ENCODE data around the gene DIRAS1. TPM values are rescaled to one million over a fixed set of nuclear protein-coding genes. Genes with fewer than 3 reads are reported as not detected.

DIRAS1 gene
- total RNA-seq, 4 donors from 2014 or later: 0.32 to 4.8 (median 2.8) TPM

DNA sequence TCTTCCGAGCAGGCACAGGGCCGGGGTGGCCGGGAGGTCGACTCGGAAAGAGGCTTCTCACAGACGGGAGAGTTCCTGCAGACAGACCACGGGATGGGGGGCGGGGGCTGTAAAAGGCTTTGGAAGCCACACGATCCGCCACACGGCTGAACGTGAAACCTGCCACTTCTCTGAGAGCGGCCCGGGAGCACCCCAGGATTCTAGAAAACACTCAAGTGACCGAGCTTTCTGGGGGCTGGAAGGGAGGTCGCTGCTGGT lies 34.2 kb upstream of the DIRAS1 start:
- ATAC-seq (ENCODE audit: low FRiP score): no peak
- DNase-seq (ENCODE audit: low spot score): no peak
- TF ChIP-seq, protein P1, sequence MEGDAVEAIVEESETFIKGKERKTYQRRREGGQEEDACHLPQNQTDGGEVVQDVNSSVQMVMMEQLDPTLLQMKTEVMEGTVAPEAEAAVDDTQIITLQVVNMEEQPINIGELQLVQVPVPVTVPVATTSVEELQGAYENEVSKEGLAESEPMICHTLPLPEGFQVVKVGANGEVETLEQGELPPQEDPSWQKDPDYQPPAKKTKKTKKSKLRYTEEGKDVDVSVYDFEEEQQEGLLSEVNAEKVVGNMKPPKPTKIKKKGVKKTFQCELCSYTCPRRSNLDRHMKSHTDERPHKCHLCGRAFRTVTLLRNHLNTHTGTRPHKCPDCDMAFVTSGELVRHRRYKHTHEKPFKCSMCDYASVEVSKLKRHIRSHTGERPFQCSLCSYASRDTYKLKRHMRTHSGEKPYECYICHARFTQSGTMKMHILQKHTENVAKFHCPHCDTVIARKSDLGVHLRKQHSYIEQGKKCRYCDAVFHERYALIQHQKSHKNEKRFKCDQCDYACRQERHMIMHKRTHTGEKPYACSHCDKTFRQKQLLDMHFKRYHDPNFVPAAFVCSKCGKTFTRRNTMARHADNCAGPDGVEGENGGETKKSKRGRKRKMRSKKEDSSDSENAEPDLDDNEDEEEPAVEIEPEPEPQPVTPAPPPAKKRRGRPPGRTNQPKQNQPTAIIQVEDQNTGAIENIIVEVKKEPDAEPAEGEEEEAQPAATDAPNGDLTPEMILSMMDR (IDR thresholded peaks at IDR 0.05): no peak

DNA sequence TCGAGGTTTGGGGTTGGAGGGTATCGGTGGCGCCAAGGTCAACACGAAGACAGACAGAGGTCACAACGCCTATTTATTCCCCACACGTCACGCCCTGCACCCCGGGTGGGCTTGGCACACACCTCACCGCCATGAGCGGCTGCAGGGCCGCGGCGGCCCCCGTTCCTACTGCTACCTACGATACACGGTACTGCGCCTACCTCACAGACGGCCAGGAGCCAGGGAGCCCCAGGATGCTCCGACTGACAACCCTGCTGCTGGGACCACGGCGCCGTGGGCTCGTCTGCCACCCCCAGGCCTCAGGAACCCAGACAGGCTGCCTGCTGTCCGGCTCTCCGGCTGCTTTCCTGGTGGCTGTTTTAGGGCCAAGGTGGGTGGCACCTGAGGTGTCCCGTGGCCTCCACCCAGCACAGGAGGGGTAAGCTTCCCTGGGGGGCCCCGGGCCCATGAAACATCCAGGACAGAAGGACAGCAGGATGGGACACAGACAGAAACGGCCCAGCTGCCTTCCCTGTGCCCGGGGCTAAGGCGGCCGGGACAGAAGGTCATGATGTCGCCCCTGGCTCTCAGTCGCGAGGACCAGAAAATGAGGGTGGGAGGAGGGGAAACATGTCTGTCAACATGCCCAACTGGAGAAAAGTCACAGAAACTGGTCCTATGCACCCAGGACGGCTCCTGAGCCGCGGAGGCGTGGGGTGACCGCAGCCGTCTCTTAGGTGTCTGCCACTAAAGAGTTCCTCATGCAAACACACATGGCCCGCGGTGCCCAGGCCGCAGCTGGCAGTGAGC lies 33.7 kb upstream of the DIRAS1 start:
- ATAC-seq (ENCODE audit: low FRiP score): no peak
- DNase-seq (ENCODE audit: low spot score): no peak
- TF ChIP-seq, protein P1 (IDR thresholded peaks at IDR 0.05): no peak

DNA sequence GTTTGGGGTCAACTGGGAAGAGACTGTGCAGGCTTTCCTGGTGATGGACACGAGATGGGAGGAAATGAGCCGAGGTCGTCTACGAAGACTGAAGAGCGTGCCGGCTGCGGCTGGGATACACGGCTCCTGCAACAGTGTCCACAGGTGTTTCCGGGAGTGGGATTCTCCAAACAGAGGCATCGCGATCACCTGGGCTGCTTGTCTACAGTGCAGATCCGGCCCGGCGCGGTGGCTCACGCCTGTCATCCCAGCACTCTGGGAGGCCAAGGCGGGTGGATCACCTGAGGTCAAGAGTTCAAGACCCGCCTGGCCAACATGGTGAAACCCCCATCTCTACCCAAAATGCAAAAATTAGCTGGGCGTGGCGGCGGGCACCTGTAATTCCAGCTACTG lies 30.3 kb upstream of the DIRAS1 start:
- TF ChIP-seq, protein P1 (IDR thresholded peaks at IDR 0.05): no peak
- no peak for DNase-seq (ENCODE audit: low spot score)
- no peak for ATAC-seq (ENCODE audit: low FRiP score)

DNA sequence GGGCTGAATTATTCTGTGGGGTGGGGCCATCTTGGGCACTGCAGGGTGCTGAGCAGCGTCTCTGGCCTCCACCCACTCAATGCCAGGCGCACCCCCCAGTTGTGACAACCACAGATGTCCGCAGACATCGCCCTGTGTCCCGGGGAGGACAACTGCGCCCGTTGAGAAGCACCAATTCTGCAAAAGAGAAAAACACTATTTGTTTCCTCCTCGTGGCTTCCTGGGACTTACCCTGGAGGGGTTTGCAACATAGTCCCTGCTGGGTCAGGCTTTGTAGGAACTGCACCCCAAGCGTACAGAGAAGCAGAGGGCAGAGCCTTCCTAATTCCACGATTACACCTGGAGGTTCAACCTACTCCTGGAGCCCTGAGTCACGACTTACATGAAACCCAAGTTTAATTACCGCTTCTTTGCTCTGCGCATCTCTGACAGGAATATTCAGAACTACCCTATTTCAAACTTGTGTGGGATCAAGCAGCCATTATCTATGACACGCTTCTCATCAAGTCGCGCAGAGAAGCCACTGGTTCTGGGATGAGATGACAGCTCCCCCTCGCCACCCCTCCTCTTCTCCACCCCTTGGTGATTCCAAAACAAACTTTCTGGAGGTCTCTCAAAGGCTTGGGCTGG lies 29.8 kb upstream of the DIRAS1 start:
- TF ChIP-seq, protein P1 (IDR thresholded peaks at IDR 0.05): no peak
- ATAC-seq (ENCODE audit: low FRiP score) (no peak), DNase-seq (ENCODE audit: low spot score) (no peak)

DNA sequence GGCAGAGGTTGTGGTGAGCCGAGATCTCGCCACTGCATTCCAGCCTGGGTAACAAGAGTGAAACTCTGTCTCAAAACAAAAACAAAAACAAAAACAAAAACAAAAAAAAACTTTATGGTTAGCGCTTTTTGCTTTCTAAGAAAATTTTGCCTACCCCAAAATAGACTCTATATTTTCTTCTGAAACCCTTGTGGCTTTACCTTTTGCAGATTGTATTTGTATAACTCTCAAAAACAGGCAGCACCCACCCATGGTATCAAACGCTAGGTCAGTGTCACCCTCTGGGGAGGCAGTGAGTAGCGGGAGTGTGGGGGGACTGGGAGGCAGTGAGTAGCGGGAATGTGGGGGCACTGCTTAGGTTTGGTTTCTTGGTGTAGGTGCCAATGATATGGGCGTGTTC lies 26.2 kb upstream of the DIRAS1 start:
- ATAC-seq (ENCODE audit: low FRiP score): no peak
- TF ChIP-seq, protein P1 (IDR thresholded peaks at IDR 0.05): no peak
- no peak for DNase-seq (ENCODE audit: low spot score)

DNA sequence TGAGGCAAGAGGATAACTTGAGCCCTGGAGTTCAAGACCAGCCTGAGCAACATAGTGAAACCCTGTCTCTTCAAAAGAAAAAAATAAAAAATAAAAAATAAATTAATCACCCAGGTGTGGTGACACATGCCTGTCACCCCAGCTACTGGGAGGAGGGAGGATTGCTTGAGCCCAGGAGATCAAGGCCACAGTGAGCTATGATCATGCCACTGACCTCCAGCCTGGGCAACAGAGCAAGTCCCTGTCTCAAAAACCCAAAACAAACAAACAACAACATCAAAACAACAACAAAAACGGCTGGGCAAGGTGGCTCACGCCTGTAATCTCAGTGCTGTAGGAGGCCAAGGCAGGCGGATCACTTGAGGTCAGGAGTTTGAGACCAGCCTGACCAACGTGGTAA lies 22.9 kb upstream of the DIRAS1 start:
- no peak for ATAC-seq (ENCODE audit: low FRiP score)
- TF ChIP-seq, protein P1 (IDR thresholded peaks at IDR 0.05): no peak

DNA sequence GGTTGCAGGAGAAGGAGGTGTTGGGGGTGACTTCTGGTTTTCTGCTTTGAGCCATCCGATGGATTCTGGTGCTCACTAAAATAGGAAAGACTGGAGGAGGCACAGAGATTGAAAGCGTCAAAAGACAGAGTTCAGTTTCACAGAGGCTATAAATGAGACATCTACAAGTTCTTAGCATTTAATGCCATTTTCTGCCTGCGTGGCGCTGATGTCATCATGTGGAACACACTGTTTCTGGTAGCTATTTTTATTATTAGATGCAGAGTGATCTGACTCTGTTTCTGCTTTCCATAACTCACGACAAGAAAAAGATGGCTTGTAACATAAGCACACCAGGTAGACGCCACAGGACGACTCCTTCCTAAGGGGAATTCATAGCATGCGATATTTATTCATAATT lies 21.9 kb upstream of the DIRAS1 start:
- DNase-seq (ENCODE audit: low spot score): no peak
- TF ChIP-seq, protein P1 (IDR thresholded peaks at IDR 0.05): no peak
- no peak for ATAC-seq (ENCODE audit: low FRiP score)

More for the DNA sequence above, 22.9 kb upstream of the DIRAS1 start:
- DNase-seq (ENCODE audit: low spot score): no peak
